Thyroid gland (tissue), 4 donors: ENCODE results near the gene S1PR4.
"Not testable (repeated sequence)": the region's sequence is repeated elsewhere in the genome, so short reads cannot be mapped to it uniquely, and the experiment has no call there.

ENCODE experiments used
- CTCF ChIP-seq, 6 experiments: fragments of 200-600 bp in 3 of 6; fragments of 450-650 bp in 3 of 6; sonication (generic) in 3 of 6; IDR thresholded peaks; one replicate each; pipeline ENCODE4 v1.5.1; 2016 to 2019; ENCODE audit warnings: antibody characterized with exemption in 6 of 6, mild to moderate bottlenecking in 2 of 6, inconsistent platforms in 1 of 6, moderate library complexity in 1 of 6
- POLR2A ChIP-seq, 2 donors: fragments of 450-650 bp; IDR thresholded peaks; one replicate each; pipeline ENCODE4 v1.6.1; 2017; ENCODE audit warnings: antibody characterized with exemption in 2 of 2, mild to moderate bottlenecking in 2 of 2, moderate library complexity in 1 of 2

GRCh38 chr19:3191806-3192104 is 13.2 kb downstream of the S1PR4 start:
- not testable (repeated sequence) for TF ChIP-seq POLR2A, CTCF (IDR thresholded peaks at IDR 0.05)
